A673 (cell line): ENCODE measurements around the gene MIGA1. TPM values are rescaled to one million over a fixed set of nuclear protein-coding genes. Genes with fewer than 3 reads are reported as not detected.

ENCODE experiments used
- BruUV-seq: library from RNA; stranded (reverse); fragments of 400-500 nt; replicated peaks from 2 replicates; lab custom pipeline; 2021; lab: Mats Ljungman, UMichigan
- CTCF ChIA-PET: fragments of 300-600 bp; sonication (Branson Sonifier 250); formaldehyde crosslinking; loops from one replicate; lab custom pipeline; 2022; ENCODE audit warnings: antibody characterized with exemption; lab: Charles Lee
- POLR2A ChIA-PET: fragments of 300-600 bp; sonication (Branson Sonifier 250); formaldehyde crosslinking; loops from one replicate; lab custom pipeline; 2022; ENCODE audit warnings: antibody characterized with exemption; ENCODE audit not compliant: low non-redundant PET; lab: Charles Lee
- DNase-seq: peaks from one replicate; pipeline ENCODE4 v3.0.0-alpha.2; 2015; ENCODE audit warnings: low spot score
- H3K27ac ChIP-seq: fragments of 200-600 bp; sonication (generic); 2 replicates; pipeline ENCODE4 v1.5.1; 2016; ENCODE audit warnings: mixed run types, low read depth, mild to moderate bottlenecking, mixed read lengths, antibody characterized with exemption, low read length; ENCODE audit not compliant: poor library complexity, severe bottlenecking
- H3K27me3 ChIP-seq: fragments of 200-600 bp; sonication (generic); replicated peaks from 2 replicates; pipeline ENCODE4 v1.6.1; 2017; ENCODE audit warnings: mixed run types, low read depth, mild to moderate bottlenecking, mixed read lengths, antibody characterized with exemption, low read length; ENCODE audit not compliant: insufficient read depth, poor library complexity
- H3K36me3 ChIP-seq: fragments of 200-600 bp; sonication (generic); 2 replicates; pipeline ENCODE4 v1.6.1; 2016; ENCODE audit warnings: mixed run types, mild to moderate bottlenecking, mixed read lengths, antibody characterized with exemption, low read length; ENCODE audit not compliant: insufficient read depth, poor library complexity, severe bottlenecking
- H3K4me1 ChIP-seq: fragments of 200-600 bp; sonication (generic); 2 replicates; pipeline ENCODE4 v1.6.1; 2017; ENCODE audit warnings: mixed run types, mild to moderate bottlenecking, mixed read lengths, antibody characterized with exemption, low read length; ENCODE audit not compliant: insufficient read depth, poor library complexity, severe bottlenecking
- H3K4me3 ChIP-seq: fragments of 200-600 bp; sonication (generic); 2 replicates; pipeline ENCODE4 v1.5.1; 2016; ENCODE audit warnings: low read depth, mixed run types, mild to moderate bottlenecking, mixed read lengths, low read length; ENCODE audit not compliant: poor library complexity, severe bottlenecking
- H3K9me3 ChIP-seq: fragments of 200-600 bp; sonication (generic); 2 replicates; pipeline ENCODE4 v1.6.1; 2016; ENCODE audit warnings: mixed run types, low read depth, mild to moderate bottlenecking, mixed read lengths, antibody characterized with exemption, low read length; ENCODE audit not compliant: poor library complexity, severe bottlenecking
- EZH2 ChIP-seq: fragments of 200-600 bp; sonication (generic); IDR thresholded peaks from 2 replicates; pipeline ENCODE4 v1.6.1; 2017; ENCODE audit warnings: borderline replicate concordance, low read depth, mild to moderate bottlenecking, mixed read lengths, antibody characterized with exemption, low read length; ENCODE audit not compliant: poor library complexity, severe bottlenecking
- intact Hi-C: fragments of 100-400 bp; cut with micrococcal nuclease; formaldehyde crosslinking; loops from one replicate; pipeline ENCODE4 v1.10.0; 2022; ENCODE audit not compliant: unreplicated experiment
- total RNA-seq: library from RNA; stranded (reverse); gene quantifications from 2 replicates; pipeline ENCODE4 v1.2.3, GENCODE V29; 2021
- TF ChIP-seq, protein P1 (sequence below): fragments of 300-800, 200-600 bp; sonication (generic); conservative IDR thresholded peaks from 2 replicates; pipeline ENCODE4 v1.5.1; 2017; ENCODE audit warnings: low read depth, mild to moderate bottlenecking, antibody characterized with exemption, low read length, moderate library complexity, mixed read lengths

Gene MIGA1
- total RNA-seq, 1 experiment from 2014 or later: 14.1 TPM

GRCh38 chr1:77866296-77866695 is 86.8 kb downstream of the MIGA1 start:
- POLR2A ChIA-PET: no interaction called here
- intact Hi-C loops: no loop called here

GRCh38 chr1:77872645-77873044 is 93.2 kb downstream of the MIGA1 start:
- intact Hi-C loops: no loop called here
- BruUV-seq: no TSS peak
- no peaks in the 10 kb centered on the region for H3K36me3 ChIP-seq
- H3K27ac ChIP-seq: no peak overlapping the region
- ChIA-PET POLR2A (no interaction called here), CTCF (no interaction called here)
- no peaks in the 10 kb centered on the region for H3K9me3 ChIP-seq
- H3K27me3 ChIP-seq: no peaks in the 10 kb centered on the region
- no peak for DNase-seq
- no peak for TF ChIP-seq EZH2
- TF ChIP-seq, protein P1, sequence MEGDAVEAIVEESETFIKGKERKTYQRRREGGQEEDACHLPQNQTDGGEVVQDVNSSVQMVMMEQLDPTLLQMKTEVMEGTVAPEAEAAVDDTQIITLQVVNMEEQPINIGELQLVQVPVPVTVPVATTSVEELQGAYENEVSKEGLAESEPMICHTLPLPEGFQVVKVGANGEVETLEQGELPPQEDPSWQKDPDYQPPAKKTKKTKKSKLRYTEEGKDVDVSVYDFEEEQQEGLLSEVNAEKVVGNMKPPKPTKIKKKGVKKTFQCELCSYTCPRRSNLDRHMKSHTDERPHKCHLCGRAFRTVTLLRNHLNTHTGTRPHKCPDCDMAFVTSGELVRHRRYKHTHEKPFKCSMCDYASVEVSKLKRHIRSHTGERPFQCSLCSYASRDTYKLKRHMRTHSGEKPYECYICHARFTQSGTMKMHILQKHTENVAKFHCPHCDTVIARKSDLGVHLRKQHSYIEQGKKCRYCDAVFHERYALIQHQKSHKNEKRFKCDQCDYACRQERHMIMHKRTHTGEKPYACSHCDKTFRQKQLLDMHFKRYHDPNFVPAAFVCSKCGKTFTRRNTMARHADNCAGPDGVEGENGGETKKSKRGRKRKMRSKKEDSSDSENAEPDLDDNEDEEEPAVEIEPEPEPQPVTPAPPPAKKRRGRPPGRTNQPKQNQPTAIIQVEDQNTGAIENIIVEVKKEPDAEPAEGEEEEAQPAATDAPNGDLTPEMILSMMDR: no peak
- H3K4me3 ChIP-seq: no peak overlapping the region
- no peaks in the 10 kb centered on the region for H3K4me1 ChIP-seq

More at GRCh38 chr1:77866296-77866695, 86.8 kb downstream of the MIGA1 start:
- no peak overlapping the region for H3K27ac ChIP-seq
- DNase-seq: peak; percentile 58
- peaks cover 5% of the 10 kb centered on the region for H3K36me3 ChIP-seq
- no peaks in the 10 kb centered on the region for H3K9me3 ChIP-seq
- no peaks in the 10 kb centered on the region for H3K27me3 ChIP-seq
- BruUV-seq: no TSS peak
- no peak overlapping the region for H3K4me3 ChIP-seq
- no peaks in the 10 kb centered on the region for H3K4me1 ChIP-seq
- TF ChIP-seq, protein P1: no peak
- TF ChIP-seq EZH2: no peak
- CTCF ChIA-PET: no interaction called here

DNA sequence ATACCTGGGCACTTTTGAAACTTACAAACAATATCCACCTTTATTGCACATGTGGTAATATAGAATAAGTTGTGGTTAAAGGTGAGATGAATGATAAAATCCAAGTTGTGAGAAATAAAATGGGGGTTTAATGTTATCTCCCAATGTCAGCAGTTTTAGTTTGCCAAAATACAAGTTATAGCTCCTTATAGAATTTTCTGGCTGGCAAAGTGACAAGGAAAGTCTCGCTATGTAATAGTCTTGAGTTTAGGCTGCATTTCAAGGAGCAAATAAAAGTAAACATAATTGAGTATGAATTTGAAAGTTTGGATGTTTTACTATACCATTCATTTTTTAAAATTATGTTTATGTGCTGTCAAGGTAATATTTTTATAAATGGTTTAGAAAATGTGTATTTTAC is 94.0 kb downstream of the MIGA1 start:
- no peak for TF ChIP-seq EZH2
- TF ChIP-seq, protein P1: no peak
- ChIA-PET POLR2A (no interaction called here), CTCF (no interaction called here)
- DNase-seq: no peak
- no peaks in the 10 kb centered on the region for H3K36me3 ChIP-seq
- H3K4me3 ChIP-seq: no peak overlapping the region
- BruUV-seq: no TSS peak
- H3K4me1 ChIP-seq: no peaks in the 10 kb centered on the region
- intact Hi-C loops: no loop called here
- H3K9me3 ChIP-seq: no peaks in the 10 kb centered on the region
- H3K27me3 ChIP-seq: no peaks in the 10 kb centered on the region
- no peak overlapping the region for H3K27ac ChIP-seq
